ENCODE data around the gene CARD10.

CARD10 gene

GRCh38 chr22:37485395-37486223 is 33.6 kb downstream of the CARD10 start:
- no peak for TF ChIP-seq CTCF (IDR thresholded peaks at IDR 0.05; ENCODE audit: unreplicated experiment in 3 of 3)
- H3K9me3 Mint-ChIP-seq: no peaks in the 10 kb centered on the region
- H3K36me3 Mint-ChIP-seq (ENCODE audit: low read depth): peaks cover 8% of the 10 kb centered on the region
- peaks cover 36% of the 10 kb centered on the region for H3K27me3 Mint-ChIP-seq (ENCODE audit: low read depth)
- peaks cover 21% of the 10 kb centered on the region for H3K4me1 Mint-ChIP-seq
- no peak overlapping the region for H3K27ac Mint-ChIP-seq
- peak overlapping the region in 1 of 3 experiments; percentile 20 for H3K4me3 Mint-ChIP-seq

- no peak for TF ChIP-seq CTCF (IDR thresholded peaks at IDR 0.05; ENCODE audit: unreplicated experiment in 3 of 3)
- H3K9me3 Mint-ChIP-seq: no peaks in the 10 kb centered on the region
- H3K27ac Mint-ChIP-seq: no peak overlapping the region
- peaks cover 33% of the 10 kb centered on the region for H3K27me3 Mint-ChIP-seq (ENCODE audit: low read depth)
- H3K36me3 Mint-ChIP-seq (ENCODE audit: low read depth): no peaks in the 10 kb centered on the region
- peak overlapping the region in 1 of 3 experiments; percentile 7 for H3K4me3 Mint-ChIP-seq
- peaks cover 21% of the 10 kb centered on the region for H3K4me1 Mint-ChIP-seq
These were observed 34.5 kb downstream of the CARD10 start for GRCh38 chr22:37484480-37485394.

GRCh38 chr22:37483050-37483449 is 36.2 kb downstream of the CARD10 start:
- H3K9me3 Mint-ChIP-seq: no peaks in the 10 kb centered on the region
- H3K4me1 Mint-ChIP-seq: peaks cover 21% of the 10 kb centered on the region
- H3K4me3 Mint-ChIP-seq: no peak overlapping the region
- peak overlapping the region; percentile 81 to 87 (median 86) for H3K27ac Mint-ChIP-seq
- no peaks in the 10 kb centered on the region for H3K36me3 Mint-ChIP-seq (ENCODE audit: low read depth)
- no peak for TF ChIP-seq CTCF (IDR thresholded peaks at IDR 0.05; ENCODE audit: unreplicated experiment in 3 of 3)
- H3K27me3 Mint-ChIP-seq (ENCODE audit: low read depth): peaks cover 33% of the 10 kb centered on the region

GRCh38 chr22:37482244-37482643 is 37.0 kb downstream of the CARD10 start:
- no peak for TF ChIP-seq CTCF (IDR thresholded peaks at IDR 0.05; ENCODE audit: unreplicated experiment in 3 of 3)
- Mint-ChIP-seq H3K27ac (peak overlapping the region in 1 of 3 experiments; percentile 16), H3K4me3 (no peak overlapping the region), H3K4me1 (peaks cover 17% of the 10 kb centered on the region), H3K36me3 (ENCODE audit: low read depth) (no peaks in the 10 kb centered on the region), H3K9me3 (no peaks in the 10 kb centered on the region), H3K27me3 (ENCODE audit: low read depth) (peaks cover 39% of the 10 kb centered on the region)

- Mint-ChIP-seq H3K36me3 (ENCODE audit: low read depth) (no peaks in the 10 kb centered on the region), H3K9me3 (no peaks in the 10 kb centered on the region), H3K27ac (peak overlapping the region in 1 of 3 experiments; percentile 44), H3K4me1 (peaks cover 9% of the 10 kb centered on the region), H3K27me3 (ENCODE audit: low read depth) (peaks cover 35% of the 10 kb centered on the region), H3K4me3 (no peak overlapping the region)
- no peak for TF ChIP-seq CTCF (IDR thresholded peaks at IDR 0.05; ENCODE audit: unreplicated experiment in 3 of 3)
These were observed 37.8 kb downstream of the CARD10 start for GRCh38 chr22:37481347-37481907.
